Testis (tissue), 2 donors: Measurements from ENCODE around the gene UCK1.

Experiments
- CTCF ChIP-seq, 3 experiments: fragments of 450-650 bp in 2 of 3; fragments of 200-600 bp in 1 of 3; sonication (generic) in 1 of 3; IDR thresholded peaks; one replicate each; pipeline ENCODE4 v1.5.1; 2016 to 2019; ENCODE audit warnings: antibody characterized with exemption in 3 of 3, mild to moderate bottlenecking in 2 of 3, moderate library complexity in 1 of 3
- POLR2A ChIP-seq: fragments of 450-650 bp; IDR thresholded peaks from one replicate; pipeline ENCODE4 v1.6.1; 2017; ENCODE audit warnings: antibody characterized with exemption, mild to moderate bottlenecking, moderate library complexity

- TF ChIP-seq CTCF (IDR thresholded peaks at IDR 0.05) (no peak), POLR2A (no peak)
Observed at GRCh38 chr9:131517761-131518190, 13.3 kb downstream of the UCK1 start.
